CD4-positive, alpha-beta T cell (primary cell): Measurements from ENCODE around the gene ETFB. TPM values are rescaled to one million over a fixed set of nuclear protein-coding genes. Genes with fewer than 3 reads are reported as not detected.

Experiments
- ATAC-seq: fragments of 200-7000 bp; cut with Tn5 transposase; one replicate; pipeline ENCODE4 v1.10.0; 2022; ENCODE audit warnings: mild to moderate bottlenecking; ENCODE audit not compliant: poor library complexity
- CTCF ChIA-PET: fragments of 350-600 bp; sonication (Branson Sonifier 250); formaldehyde crosslinking; loops from one replicate; lab custom pipeline; 2021; ENCODE audit warnings: antibody characterized with exemption, inconsistent platforms; lab: Charles Lee
- POLR2A ChIA-PET: fragments of 350-600 bp; sonication (Branson Sonifier 250); formaldehyde crosslinking; loops from one replicate; lab custom pipeline; 2021; ENCODE audit warnings: antibody characterized with exemption, inconsistent platforms; lab: Charles Lee
- DNase-seq, 14 experiments: peaks; one replicate each; pipeline ENCODE4 v3.0.0-alpha.2; 2013 to 2020; ENCODE audit warnings: mixed read lengths in 2 of 14
- H3K27ac ChIP-seq, 2 donors: one replicate each; pipeline versions ENCODE4 v1.5.1 to v1.7.0; 2013; ENCODE audit warnings: low read length in 2 of 2, low read depth in 1 of 2, mild to moderate bottlenecking in 1 of 2
- H3K27me3 ChIP-seq, 2 experiments: 1 replicate in 1 of 2; 2 replicates in 1 of 2; pipeline versions ENCODE4 v1.6.1 to v1.7.0; 2013; ENCODE audit warnings: low read length in 2 of 2, control low read depth in 1 of 2, mild to moderate bottlenecking in 1 of 2, moderate library complexity in 1 of 2; ENCODE audit not compliant: insufficient read depth in 2 of 2, control insufficient read depth in 1 of 2
- H3K36me3 ChIP-seq: one replicate; pipeline ENCODE4 v1.6.1; 2013; ENCODE audit warnings: low read length, control low read depth; ENCODE audit not compliant: insufficient read depth
- H3K4me1 ChIP-seq: one replicate; pipeline ENCODE4 v1.6.1; 2013; ENCODE audit warnings: low read length, control low read depth; ENCODE audit not compliant: insufficient read depth
- H3K4me3 ChIP-seq: one replicate; pipeline ENCODE4 v1.5.1; 2013; ENCODE audit warnings: mild to moderate bottlenecking, low read length, moderate library complexity
- H3K9me3 ChIP-seq, 2 experiments: 1 replicate in 1 of 2; 2 replicates in 1 of 2; pipeline versions ENCODE4 v1.6.1 to v1.7.0; 2013; ENCODE audit warnings: low read length in 2 of 2, mild to moderate bottlenecking in 2 of 2, control low read depth in 1 of 2, moderate library complexity in 1 of 2; ENCODE audit not compliant: control insufficient read depth in 1 of 2, insufficient read depth in 1 of 2
- H3K27ac Mint-ChIP-seq: one replicate; pipeline ENCODE4 v1.8.0; 2020; ENCODE audit warnings: mixed read lengths
- H3K27me3 Mint-ChIP-seq: one replicate; pipeline ENCODE4 v1.8.0; 2021; ENCODE audit warnings: mixed read lengths
- H3K36me3 Mint-ChIP-seq: one replicate; pipeline ENCODE4 v1.8.0; 2021; ENCODE audit warnings: low read depth, mixed read lengths
- H3K4me1 Mint-ChIP-seq: one replicate; pipeline ENCODE4 v1.8.0; 2021; ENCODE audit warnings: low read depth, mixed read lengths
- H3K4me3 Mint-ChIP-seq: one replicate; pipeline ENCODE4 v1.8.0; 2020; ENCODE audit warnings: mild to moderate bottlenecking, mixed read lengths
- H3K9me3 Mint-ChIP-seq: one replicate; pipeline ENCODE4 v1.8.0; 2020; ENCODE audit warnings: mixed read lengths
- intact Hi-C, 2 experiments: fragments of 100-400 bp; cut with DNase I in 1 of 2; cut with micrococcal nuclease in 1 of 2; formaldehyde crosslinking; loops; one replicate each; pipeline versions ENCODE4 v1.15.1 to v1.9.0; 2023 to 2025; cut with DNase I, micrococcal nuclease
- total RNA-seq, 174 experiments: library from RNA in 2 of 174; stranded (reverse) in 2 of 174; gene quantifications; one replicate each; pipeline ENCODE4 v1.2.3 and lab custom pipeline; 2021 to 2026
- TF ChIP-seq, protein P1 (sequence below): fragments of 200-600 bp; IDR thresholded peaks from one replicate; pipeline ENCODE4 v1.8.0; 2022; ENCODE audit warnings: antibody characterized with exemption, mild to moderate bottlenecking

The ETFB gene
- total RNA-seq, 2 experiments from 2014 or later: 29.7 to 30.1 TPM

DNA sequence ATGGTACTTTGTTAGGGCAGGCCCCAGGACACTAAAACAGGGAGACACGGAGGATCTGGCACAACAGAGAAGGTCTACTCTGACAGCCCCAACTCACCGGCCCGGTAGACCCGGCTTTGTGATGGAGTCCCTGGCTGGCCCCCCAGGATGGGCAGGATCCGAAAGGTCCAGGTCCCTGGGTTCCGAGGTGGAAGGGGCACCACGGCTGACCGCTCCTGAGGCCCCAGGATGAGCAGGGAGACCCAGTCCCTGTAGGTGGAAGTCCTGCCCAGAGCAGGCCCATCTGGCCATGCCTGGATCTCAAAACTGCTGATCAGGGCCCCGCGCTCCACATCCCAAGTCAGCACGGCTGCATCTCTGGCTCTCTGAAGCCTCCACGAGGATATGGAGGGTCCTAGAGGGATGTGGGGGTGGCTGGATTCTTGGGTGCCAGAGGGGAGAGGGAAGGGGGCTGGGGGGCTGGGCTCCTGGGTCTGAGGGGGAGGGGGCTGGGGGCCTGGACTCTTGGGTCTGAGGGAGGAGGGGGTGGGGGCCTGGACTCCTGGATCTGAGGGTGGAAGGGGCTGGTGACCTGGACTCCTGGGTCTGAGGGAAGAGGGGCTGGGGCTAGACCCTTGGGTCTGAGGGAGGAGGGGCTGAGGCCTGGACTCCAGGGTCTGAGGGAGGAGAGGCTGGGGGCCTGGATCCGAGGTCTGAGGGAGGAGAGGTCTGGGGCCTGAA is 28.9 kb downstream of the ETFB start:
- H3K9me3 ChIP-seq: no peaks in the 10 kb centered on the region
- no peaks in the 10 kb centered on the region for H3K27me3 ChIP-seq
- Mint-ChIP-seq H3K27me3 (no peaks in the 10 kb centered on the region), H3K4me3 (no peak overlapping the region), H3K36me3 (no peaks in the 10 kb centered on the region), H3K4me1 (peaks cover 23% of the 10 kb centered on the region), H3K9me3 (no peaks in the 10 kb centered on the region), H3K27ac (no peak overlapping the region)
- H3K4me3 ChIP-seq: no peak overlapping the region
- H3K27ac ChIP-seq: no peak overlapping the region
- CTCF ChIA-PET: interaction anchor here (0.9 kb wide), 1 partner anchor 12 kb away, joined by 4 read pairs; no protein-coding TSS in a partner anchor
- intact Hi-C loops: no loop called here
- ATAC-seq (no peak), DNase-seq (no peak)
- TF ChIP-seq, protein P1, sequence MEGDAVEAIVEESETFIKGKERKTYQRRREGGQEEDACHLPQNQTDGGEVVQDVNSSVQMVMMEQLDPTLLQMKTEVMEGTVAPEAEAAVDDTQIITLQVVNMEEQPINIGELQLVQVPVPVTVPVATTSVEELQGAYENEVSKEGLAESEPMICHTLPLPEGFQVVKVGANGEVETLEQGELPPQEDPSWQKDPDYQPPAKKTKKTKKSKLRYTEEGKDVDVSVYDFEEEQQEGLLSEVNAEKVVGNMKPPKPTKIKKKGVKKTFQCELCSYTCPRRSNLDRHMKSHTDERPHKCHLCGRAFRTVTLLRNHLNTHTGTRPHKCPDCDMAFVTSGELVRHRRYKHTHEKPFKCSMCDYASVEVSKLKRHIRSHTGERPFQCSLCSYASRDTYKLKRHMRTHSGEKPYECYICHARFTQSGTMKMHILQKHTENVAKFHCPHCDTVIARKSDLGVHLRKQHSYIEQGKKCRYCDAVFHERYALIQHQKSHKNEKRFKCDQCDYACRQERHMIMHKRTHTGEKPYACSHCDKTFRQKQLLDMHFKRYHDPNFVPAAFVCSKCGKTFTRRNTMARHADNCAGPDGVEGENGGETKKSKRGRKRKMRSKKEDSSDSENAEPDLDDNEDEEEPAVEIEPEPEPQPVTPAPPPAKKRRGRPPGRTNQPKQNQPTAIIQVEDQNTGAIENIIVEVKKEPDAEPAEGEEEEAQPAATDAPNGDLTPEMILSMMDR: no peak
- POLR2A ChIA-PET: no interaction called here
- no peaks in the 10 kb centered on the region for H3K36me3 ChIP-seq
- peaks cover 23% of the 10 kb centered on the region for H3K4me1 ChIP-seq

DNA sequence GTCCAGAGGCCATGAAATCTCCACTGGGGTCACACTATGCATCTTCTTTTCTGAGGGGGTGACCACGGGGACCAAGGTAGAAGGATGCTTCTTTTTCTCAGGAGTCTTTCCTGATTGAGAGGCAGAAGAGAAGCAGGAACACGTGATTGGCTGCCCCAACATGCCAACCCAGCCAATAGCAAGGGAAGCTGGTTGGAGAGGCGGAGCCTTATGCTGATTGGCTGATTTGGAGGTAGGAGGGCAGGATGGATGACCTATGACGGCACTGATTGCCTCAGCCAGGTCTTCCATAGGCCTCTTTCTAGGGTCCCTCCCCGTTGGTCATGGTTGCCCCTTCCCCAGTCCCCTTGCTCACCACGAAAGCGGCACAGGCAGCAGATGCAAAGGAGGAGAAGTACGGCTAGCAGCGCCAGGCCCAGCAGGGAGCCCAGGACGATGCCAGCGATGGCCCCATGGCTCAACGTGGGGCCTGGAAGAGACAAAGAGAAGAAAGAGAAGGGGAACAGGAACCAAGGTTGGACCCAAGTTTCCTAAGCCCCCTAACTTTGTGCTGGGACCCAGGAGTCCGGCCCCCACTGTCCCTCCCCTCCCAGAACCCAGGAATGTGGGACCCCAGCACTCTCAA is 32.2 kb downstream of the ETFB start:
- DNase-seq (no peak), ATAC-seq (no peak)
- no peak overlapping the region for H3K27ac Mint-ChIP-seq
- peaks cover 6% of the 10 kb centered on the region for H3K4me1 Mint-ChIP-seq
- H3K9me3 Mint-ChIP-seq: no peaks in the 10 kb centered on the region
- no peak overlapping the region for H3K4me3 ChIP-seq
- peaks cover 11 to 15% of the 10 kb centered on the region in 2 experiments for H3K27me3 ChIP-seq
- peaks cover 0 to 3% of the 10 kb centered on the region in 2 experiments for H3K9me3 ChIP-seq
- no peaks in the 10 kb centered on the region for H3K36me3 Mint-ChIP-seq
- H3K4me3 Mint-ChIP-seq: no peak overlapping the region
- ChIA-PET POLR2A (interaction anchor here (0.7 kb wide), 1 partner anchor 990 kb away, joined by 3 read pairs; no protein-coding TSS in a partner anchor), CTCF (no interaction called here)
- TF ChIP-seq, protein P1: no peak
- H3K4me1 ChIP-seq: peaks cover 8% of the 10 kb centered on the region
- H3K36me3 ChIP-seq: no peaks in the 10 kb centered on the region
- H3K27me3 Mint-ChIP-seq: peaks cover 26% of the 10 kb centered on the region
- no peak overlapping the region for H3K27ac ChIP-seq
- intact Hi-C loops: no loop called here

GRCh38 chr19:51331716-51332115 is 34.5 kb downstream of the ETFB start:
- no peak overlapping the region for H3K4me3 ChIP-seq
- H3K36me3 ChIP-seq: no peaks in the 10 kb centered on the region
- no peaks in the 10 kb centered on the region for H3K36me3 Mint-ChIP-seq
- peaks cover 13% of the 10 kb centered on the region for H3K4me1 ChIP-seq
- peaks cover 0 to 21% of the 10 kb centered on the region in 2 experiments for H3K9me3 ChIP-seq
- H3K27ac Mint-ChIP-seq: no peak overlapping the region
- ATAC-seq (no peak), DNase-seq (no peak)
- ChIA-PET CTCF (no interaction called here), POLR2A (no interaction called here)
- H3K27me3 ChIP-seq: peaks cover 33 to 35% of the 10 kb centered on the region in 2 experiments
- peaks cover 47% of the 10 kb centered on the region for H3K27me3 Mint-ChIP-seq
- no peaks in the 10 kb centered on the region for H3K9me3 Mint-ChIP-seq
- intact Hi-C loops: no loop called here
- TF ChIP-seq, protein P1: no peak
- no peaks in the 10 kb centered on the region for H3K4me1 Mint-ChIP-seq
- H3K4me3 Mint-ChIP-seq: no peak overlapping the region
- H3K27ac ChIP-seq: no peak overlapping the region
